ENCODE results near the gene RAC2.

RAC2 gene

GRCh38 chr22:37275622-37276021 lies 31.6 kb upstream of the RAC2 start:
- DNase-seq (ENCODE audit: low read depth in 2 of 2), result peak; percentile 46 to 58

GRCh38 chr22:37275134-37275533 lies 31.1 kb upstream of the RAC2 start:
- DNase-seq (ENCODE audit: low read depth in 2 of 2), result no peak

- DNase-seq (ENCODE audit: low read depth in 2 of 2), result no peak
Observed at GRCh38 chr22:37274380-37274862, 30.4 kb upstream of the RAC2 start.

- DNase-seq (ENCODE audit: low read depth in 2 of 2), result no peak
Observed at GRCh38 chr22:37273846-37274225, 29.8 kb upstream of the RAC2 start.

- DNase-seq (ENCODE audit: low read depth in 2 of 2), result no peak
Observed at GRCh38 chr22:37273126-37273845, 29.2 kb upstream of the RAC2 start.

GRCh38 chr22:37270928-37271650 lies 27.0 kb upstream of the RAC2 start:
- no peak for DNase-seq (ENCODE audit: low read depth in 2 of 2)

GRCh38 chr22:37269936-37270678 lies 26.0 kb upstream of the RAC2 start:
- DNase-seq (ENCODE audit: low read depth in 2 of 2), result no peak

GRCh38 chr22:37267661-37268413 lies 23.8 kb upstream of the RAC2 start:
- DNase-seq (ENCODE audit: low read depth in 2 of 2), result no peak

GRCh38 chr22:37267135-37267587 lies 23.1 kb upstream of the RAC2 start:
- no peak for DNase-seq (ENCODE audit: low read depth in 2 of 2)

GRCh38 chr22:37266581-37267134 lies 22.6 kb upstream of the RAC2 start:
- DNase-seq (ENCODE audit: low read depth in 2 of 2), result no peak

- DNase-seq (ENCODE audit: low read depth in 2 of 2), result no peak
Observed at GRCh38 chr22:37263966-37264887, 20.2 kb upstream of the RAC2 start.

GRCh38 chr22:37262346-37262745 lies 18.3 kb upstream of the RAC2 start:
- no peak for DNase-seq (ENCODE audit: low read depth in 2 of 2)

- no peak for DNase-seq (ENCODE audit: low read depth in 2 of 2)
Observed at GRCh38 chr22:37260901-37261336, 16.9 kb upstream of the RAC2 start.

- no peak for DNase-seq (ENCODE audit: low read depth in 2 of 2)
Observed at GRCh38 chr22:37260155-37260795, 16.2 kb upstream of the RAC2 start.

- DNase-seq (ENCODE audit: low read depth in 2 of 2), result no peak
Observed at GRCh38 chr22:37259540-37260029, 15.5 kb upstream of the RAC2 start.

- no peak for DNase-seq (ENCODE audit: low read depth in 2 of 2)
Observed at GRCh38 chr22:37258753-37259401, 14.8 kb upstream of the RAC2 start.

GRCh38 chr22:37258005-37258752 lies 14.1 kb upstream of the RAC2 start:
- DNase-seq (ENCODE audit: low read depth in 2 of 2), result no peak

- no peak for DNase-seq (ENCODE audit: low read depth in 2 of 2)
Observed at GRCh38 chr22:37256075-37256726, 12.1 kb upstream of the RAC2 start.
